Measurements from ENCODE around the gene CALD1. TPM values are rescaled to one million over a fixed set of nuclear protein-coding genes. Genes with fewer than 3 reads are reported as not detected.
A peak's percentile ranks its signal among the peaks of the same experiment; 100 is the strongest.

Gene CALD1
- total RNA-seq, 1 donor from 2014 or later = 118 TPM

GRCh38 chr7:134939136-134939535 lies 159.7 kb downstream of the CALD1 start:
- H3K27me3 ChIP-seq = no peaks in the 10 kb centered on the region
- no peak for DNase-seq (ENCODE audit: low spot score)

DNA sequence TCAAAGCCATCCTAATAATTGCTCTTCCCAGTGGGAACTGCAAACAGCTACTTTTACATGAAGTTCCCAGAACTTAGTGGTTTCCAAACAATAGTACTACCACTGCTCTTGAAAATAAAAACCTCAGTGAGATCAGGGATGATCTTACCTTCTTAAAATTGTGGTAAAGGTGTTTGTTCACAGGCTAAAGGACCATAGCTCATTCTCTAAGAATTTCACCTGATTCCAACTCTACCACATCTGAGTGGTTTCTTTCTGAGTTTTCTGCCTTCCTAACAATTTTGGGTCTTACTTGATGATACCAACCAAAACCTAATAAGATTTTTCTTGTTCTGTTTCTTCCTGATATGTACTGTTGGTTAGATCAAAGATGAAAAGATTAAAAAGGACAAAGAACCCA lies 161.3 kb downstream of the CALD1 start:
- H3K36me3 Mint-ChIP-seq = peaks cover 7% of the 10 kb centered on the region
- H3K4me3 Mint-ChIP-seq = no peak overlapping the region
- H3K4me1 Mint-ChIP-seq = peaks cover 19% of the 10 kb centered on the region

More at GRCh38 chr7:134939136-134939535, 159.7 kb downstream of the CALD1 start:
- Histone ChIP-seq H3K79me2 (ENCODE audit: low read depth) (no peaks in the 10 kb centered on the region), H4K20me1 (ENCODE audit: low read depth) (no peaks in the 10 kb centered on the region), H3K36me3 (no peaks in the 10 kb centered on the region), H3K4me2 (no peak overlapping the region), H3K27ac (no peak overlapping the region), H3K4me1 (peaks cover 17% of the 10 kb centered on the region), H3F3A (ENCODE audit: low read depth) (no peaks in the 10 kb centered on the region), H2AFZ (replicated peaks) (no peak overlapping the region), H3K9me3 (ENCODE audit: low read depth) (no peaks in the 10 kb centered on the region), H3K9ac (no peak overlapping the region), H3K4me3 (no peak overlapping the region)
- Mint-ChIP-seq H3K27ac (no peak overlapping the region), H3K9me3 (no peaks in the 10 kb centered on the region), H3K36me3 (peaks cover 12% of the 10 kb centered on the region), H3K4me3 (no peak overlapping the region), H3K4me1 (peaks cover 22% of the 10 kb centered on the region), H3K27me3 (ENCODE audit: insufficient read depth, low read depth) (peaks cover 2% of the 10 kb centered on the region)
- TF ChIP-seq EZH2phosphoT487 (IDR thresholded peaks at IDR 0.05) (no peak), EZH2 (IDR thresholded peaks at IDR 0.05) (no peak)
- TF ChIP-seq, protein P1, sequence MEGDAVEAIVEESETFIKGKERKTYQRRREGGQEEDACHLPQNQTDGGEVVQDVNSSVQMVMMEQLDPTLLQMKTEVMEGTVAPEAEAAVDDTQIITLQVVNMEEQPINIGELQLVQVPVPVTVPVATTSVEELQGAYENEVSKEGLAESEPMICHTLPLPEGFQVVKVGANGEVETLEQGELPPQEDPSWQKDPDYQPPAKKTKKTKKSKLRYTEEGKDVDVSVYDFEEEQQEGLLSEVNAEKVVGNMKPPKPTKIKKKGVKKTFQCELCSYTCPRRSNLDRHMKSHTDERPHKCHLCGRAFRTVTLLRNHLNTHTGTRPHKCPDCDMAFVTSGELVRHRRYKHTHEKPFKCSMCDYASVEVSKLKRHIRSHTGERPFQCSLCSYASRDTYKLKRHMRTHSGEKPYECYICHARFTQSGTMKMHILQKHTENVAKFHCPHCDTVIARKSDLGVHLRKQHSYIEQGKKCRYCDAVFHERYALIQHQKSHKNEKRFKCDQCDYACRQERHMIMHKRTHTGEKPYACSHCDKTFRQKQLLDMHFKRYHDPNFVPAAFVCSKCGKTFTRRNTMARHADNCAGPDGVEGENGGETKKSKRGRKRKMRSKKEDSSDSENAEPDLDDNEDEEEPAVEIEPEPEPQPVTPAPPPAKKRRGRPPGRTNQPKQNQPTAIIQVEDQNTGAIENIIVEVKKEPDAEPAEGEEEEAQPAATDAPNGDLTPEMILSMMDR (IDR thresholded peaks at IDR 0.05) = no peak

GRCh38 chr7:134941185-134941900 lies 161.9 kb downstream of the CALD1 start:
- no peak overlapping the region for H3K9ac ChIP-seq

More for the DNA sequence above, 161.3 kb downstream of the CALD1 start:
- H4K20me1 ChIP-seq (ENCODE audit: low read depth) = no peaks in the 10 kb centered on the region
- no peak overlapping the region for H3K4me2 ChIP-seq
- no peaks in the 10 kb centered on the region for H3K27me3 ChIP-seq
- peaks cover 17% of the 10 kb centered on the region for H3K4me1 ChIP-seq
- TF ChIP-seq EZH2 (IDR thresholded peaks at IDR 0.05) = no peak
- TF ChIP-seq EZH2phosphoT487 (IDR thresholded peaks at IDR 0.05) = no peak
- TF ChIP-seq, protein P1 (IDR thresholded peaks at IDR 0.05) = no peak
- H3K9me3 Mint-ChIP-seq = no peaks in the 10 kb centered on the region
- H2AFZ ChIP-seq (replicated peaks) = no peak overlapping the region
- H3K36me3 ChIP-seq = no peaks in the 10 kb centered on the region
- no peak overlapping the region for H3K9ac ChIP-seq
- no peaks in the 10 kb centered on the region for H3K9me3 ChIP-seq (ENCODE audit: low read depth)
- no peaks in the 10 kb centered on the region for H3K79me2 ChIP-seq (ENCODE audit: low read depth)
- no peak overlapping the region for H3K27ac Mint-ChIP-seq
- H3F3A ChIP-seq (ENCODE audit: low read depth) = no peaks in the 10 kb centered on the region
- no peak for DNase-seq (ENCODE audit: low spot score)
- peaks cover 2% of the 10 kb centered on the region for H3K27me3 Mint-ChIP-seq (ENCODE audit: insufficient read depth, low read depth)
- peak overlapping the region; percentile 7 for H3K27ac ChIP-seq
- H3K4me3 ChIP-seq = no peak overlapping the region

More at GRCh38 chr7:134941185-134941900, 161.9 kb downstream of the CALD1 start:
- no peaks in the 10 kb centered on the region for H3K79me2 ChIP-seq (ENCODE audit: low read depth)
- no peak overlapping the region for H2AFZ ChIP-seq (replicated peaks)
- Mint-ChIP-seq H3K4me3 (no peak overlapping the region), H3K27me3 (ENCODE audit: insufficient read depth, low read depth) (peaks cover 2% of the 10 kb centered on the region), H3K27ac (no peak overlapping the region), H3K36me3 (peaks cover 7% of the 10 kb centered on the region), H3K4me1 (peaks cover 19% of the 10 kb centered on the region), H3K9me3 (no peaks in the 10 kb centered on the region)
- no peak overlapping the region for H3K4me3 ChIP-seq
- TF ChIP-seq EZH2phosphoT487 (IDR thresholded peaks at IDR 0.05) (no peak), EZH2 (IDR thresholded peaks at IDR 0.05) (no peak)
- TF ChIP-seq, protein P1 (IDR thresholded peaks at IDR 0.05) = no peak
- no peaks in the 10 kb centered on the region for H3K36me3 ChIP-seq
- no peak overlapping the region for H3K27ac ChIP-seq
- H3K4me1 ChIP-seq = peaks cover 17% of the 10 kb centered on the region
- no peaks in the 10 kb centered on the region for H3F3A ChIP-seq (ENCODE audit: low read depth)
- DNase-seq (ENCODE audit: low spot score) = peak; percentile 31
- no peaks in the 10 kb centered on the region for H3K9me3 ChIP-seq (ENCODE audit: low read depth)
- no peak overlapping the region for H3K4me2 ChIP-seq
- no peaks in the 10 kb centered on the region for H3K27me3 ChIP-seq
- no peaks in the 10 kb centered on the region for H4K20me1 ChIP-seq (ENCODE audit: low read depth)

All from neural progenitor cell (in vitro differentiated cells).